ENCODE results near the gene ZSWIM6.
"Not testable (repeated sequence)": the region's sequence is repeated elsewhere in the genome, so short reads cannot be mapped to it uniquely, and the experiment has no call there.

ZSWIM6 gene

GRCh38 chr5:61366497-61367240 lies 34.6 kb downstream of the ZSWIM6 start:
- no peak for DNase-seq

DNA sequence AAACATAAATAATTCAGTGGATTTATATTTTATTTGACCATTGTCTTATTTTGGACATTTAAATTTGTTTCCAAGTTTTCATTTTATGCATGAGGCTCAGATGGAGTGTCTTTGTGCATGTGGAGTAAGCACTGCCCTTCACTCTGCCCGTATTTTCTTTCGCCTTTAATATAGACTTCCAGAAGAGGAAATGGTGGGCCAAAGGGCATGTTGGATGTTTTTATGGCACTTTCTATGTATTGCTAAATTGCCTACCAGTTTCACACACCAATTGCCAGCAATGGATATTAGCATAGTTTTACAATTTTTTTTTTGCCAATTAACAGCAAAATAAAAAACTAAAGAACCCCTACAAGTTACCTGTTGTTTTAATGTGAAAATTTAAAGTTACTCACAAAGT lies 38.4 kb downstream of the ZSWIM6 start:
- DNase-seq, result no peak

- no peak for DNase-seq
Measured at GRCh38 chr5:61371474-61371873, 39.4 kb downstream of the ZSWIM6 start.

- no peak for DNase-seq
Measured at GRCh38 chr5:61379677-61380076, 47.6 kb downstream of the ZSWIM6 start.

DNA sequence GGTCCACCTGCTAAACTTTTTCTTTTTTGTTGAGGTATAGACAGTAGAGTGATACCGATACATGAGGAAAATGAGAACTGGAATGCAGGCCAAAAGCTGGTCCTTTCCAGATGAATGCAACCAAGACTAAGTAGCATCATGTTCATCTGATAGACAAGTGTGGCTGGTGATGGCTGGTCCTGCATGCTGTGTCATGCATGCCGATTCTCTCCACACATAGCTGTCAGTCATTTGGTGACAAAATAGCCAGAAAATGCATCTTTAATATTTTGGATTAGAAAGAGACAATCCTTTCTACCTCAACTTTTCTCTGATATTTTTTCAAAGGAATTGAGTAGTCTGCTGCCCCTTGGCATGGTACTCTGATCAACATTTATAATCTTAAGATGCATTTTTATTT lies 49.9 kb downstream of the ZSWIM6 start:
- no peak for DNase-seq

DNA sequence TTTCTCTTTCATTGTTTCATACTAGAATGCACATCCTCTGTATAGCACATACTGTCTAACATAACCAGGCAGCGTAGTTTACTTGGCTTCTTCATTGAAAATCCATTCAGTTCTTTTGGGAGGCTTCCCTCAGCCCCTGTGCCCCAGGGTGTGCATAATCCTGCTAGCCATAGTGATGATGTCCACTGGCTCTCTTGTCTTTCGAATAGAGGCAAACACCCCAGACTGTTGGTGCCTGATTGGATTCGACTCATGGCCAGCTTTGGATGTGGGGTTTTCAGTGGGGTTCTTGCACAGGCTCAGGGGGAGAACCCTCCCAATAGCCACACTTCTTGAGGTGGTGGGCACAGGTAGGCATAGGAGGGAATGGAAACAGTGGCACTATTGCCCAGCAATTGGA lies 53.6 kb downstream of the ZSWIM6 start:
- DNase-seq, result no peak

GRCh38 chr5:61386045-61386800 lies 54.2 kb downstream of the ZSWIM6 start:
- no peak for DNase-seq

DNA sequence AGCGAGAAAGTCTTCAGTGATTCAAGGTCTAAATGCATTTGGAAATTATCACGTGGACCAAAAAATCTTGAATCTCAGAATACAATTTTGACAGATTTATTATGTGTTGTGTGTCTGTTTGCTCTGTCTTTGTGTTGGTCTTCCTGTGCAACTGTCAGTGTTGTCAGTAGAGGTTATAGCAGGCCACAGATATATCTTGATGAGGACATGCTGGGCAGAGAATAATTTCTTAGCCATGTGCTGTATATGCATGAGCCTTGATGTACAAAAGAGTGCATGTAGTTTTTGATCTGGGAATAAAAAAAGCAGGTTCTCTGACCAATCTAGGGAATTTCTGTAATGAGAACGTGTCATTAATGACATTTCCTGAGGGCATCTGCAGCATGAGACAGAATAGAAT lies 57.6 kb downstream of the ZSWIM6 start:
- no peak for DNase-seq

DNA sequence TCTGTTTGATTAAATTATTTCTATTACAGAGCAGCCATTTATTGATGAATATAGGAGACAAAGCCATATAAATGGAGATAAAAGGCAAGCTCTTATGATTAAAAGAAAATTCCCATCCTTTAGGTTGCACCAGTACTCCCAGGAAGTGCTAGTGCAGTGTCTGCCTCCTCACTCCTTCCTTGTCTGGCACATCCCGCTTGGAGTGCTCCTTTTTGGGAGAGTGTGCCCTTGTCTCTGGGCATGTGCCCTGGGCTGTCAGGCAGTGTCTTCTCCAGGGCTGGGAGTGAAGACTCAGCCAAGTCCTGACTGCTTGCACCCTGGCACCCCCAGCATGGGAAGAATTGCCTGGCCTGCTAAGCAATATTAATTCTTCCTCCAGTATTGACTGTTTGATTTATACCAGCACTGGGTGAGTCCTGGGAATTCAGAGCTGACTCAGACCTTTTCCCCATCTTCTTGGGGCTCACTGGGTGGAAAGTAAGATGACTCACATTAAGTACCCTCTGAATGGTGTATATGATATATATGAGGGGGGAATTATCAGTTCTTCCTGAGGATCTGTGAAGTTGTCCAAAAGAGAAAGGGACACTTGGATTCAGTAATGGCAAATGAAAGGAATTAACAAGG lies 62.1 kb downstream of the ZSWIM6 start:
- no peak for DNase-seq

DNA sequence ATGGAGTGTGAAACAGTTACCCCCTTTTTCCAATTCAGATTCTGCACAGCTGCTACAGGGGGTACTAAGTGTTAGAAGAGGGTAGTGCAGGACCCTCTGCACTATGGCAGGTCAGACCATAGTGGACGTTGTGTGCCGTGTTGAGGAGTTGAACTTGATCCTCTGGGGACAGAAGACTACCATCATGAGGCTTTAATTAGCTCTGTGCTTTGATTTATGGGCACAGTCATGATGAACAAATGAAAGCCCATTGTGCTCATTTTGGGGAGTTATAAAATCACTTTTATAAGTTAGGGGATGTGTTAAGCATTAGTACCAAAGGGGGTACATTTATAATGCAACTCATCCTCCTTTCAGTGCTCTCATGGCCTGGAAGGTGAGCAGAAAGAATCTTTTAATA lies 62.7 kb downstream of the ZSWIM6 start:
- DNase-seq, result no peak

- DNase-seq, result no peak
Measured at GRCh38 chr5:61397238-61397637, 65.2 kb downstream of the ZSWIM6 start.

- DNase-seq, result no peak
Measured at GRCh38 chr5:61397937-61398336, 65.9 kb downstream of the ZSWIM6 start.

DNA sequence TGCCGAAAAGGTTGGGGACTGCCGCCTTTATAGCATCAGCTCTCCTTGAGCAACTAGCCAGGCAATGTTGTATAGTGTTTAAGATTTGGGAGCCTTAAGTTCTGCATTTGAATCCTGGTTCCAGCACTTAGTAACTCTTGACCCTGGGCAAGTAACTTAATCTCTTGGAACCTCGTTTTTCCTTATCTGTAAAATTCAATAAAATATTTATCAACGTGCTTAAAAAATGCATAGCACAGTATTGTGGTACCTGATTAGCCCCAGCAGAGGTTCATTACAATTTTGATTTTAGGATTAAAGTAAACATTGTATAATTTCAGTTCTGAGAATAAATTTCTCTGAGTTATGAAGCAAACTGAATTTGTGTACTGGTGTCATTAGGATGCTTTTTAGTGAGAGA lies 66.4 kb downstream of the ZSWIM6 start:
- no peak for DNase-seq

GRCh38 chr5:61399679-61400078 lies 67.6 kb downstream of the ZSWIM6 start:
- no peak for DNase-seq

DNA sequence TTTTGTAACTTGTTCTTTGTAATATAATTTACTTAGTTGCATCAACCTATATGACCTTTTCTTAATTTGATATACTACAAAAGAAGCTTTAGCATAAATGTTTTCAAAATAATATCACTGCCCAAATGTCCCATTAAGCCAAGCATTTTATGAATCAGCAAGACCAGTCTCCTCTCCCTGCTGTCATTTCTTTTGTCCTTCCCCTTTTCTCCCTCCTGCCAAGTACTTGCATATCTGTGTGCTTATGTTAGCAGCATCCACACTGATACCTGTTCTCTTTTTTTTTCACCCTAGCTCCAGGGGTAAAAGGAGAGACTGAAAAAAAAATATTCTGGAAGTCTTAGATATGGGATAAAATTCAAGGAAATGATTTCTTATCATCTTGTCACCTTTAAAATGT lies 69.7 kb downstream of the ZSWIM6 start:
- DNase-seq, result no peak

- DNase-seq, result no peak
Measured at GRCh38 chr5:61402244-61402823, 70.3 kb downstream of the ZSWIM6 start.

- no peak for DNase-seq
Measured at GRCh38 chr5:61402970-61403900, 71.2 kb downstream of the ZSWIM6 start.

GRCh38 chr5:61405511-61406295 lies 73.6 kb downstream of the ZSWIM6 start:
- DNase-seq, result no peak

GRCh38 chr5:61406497-61406896 lies 74.4 kb downstream of the ZSWIM6 start:
- not testable (repeated sequence) for DNase-seq

DNA sequence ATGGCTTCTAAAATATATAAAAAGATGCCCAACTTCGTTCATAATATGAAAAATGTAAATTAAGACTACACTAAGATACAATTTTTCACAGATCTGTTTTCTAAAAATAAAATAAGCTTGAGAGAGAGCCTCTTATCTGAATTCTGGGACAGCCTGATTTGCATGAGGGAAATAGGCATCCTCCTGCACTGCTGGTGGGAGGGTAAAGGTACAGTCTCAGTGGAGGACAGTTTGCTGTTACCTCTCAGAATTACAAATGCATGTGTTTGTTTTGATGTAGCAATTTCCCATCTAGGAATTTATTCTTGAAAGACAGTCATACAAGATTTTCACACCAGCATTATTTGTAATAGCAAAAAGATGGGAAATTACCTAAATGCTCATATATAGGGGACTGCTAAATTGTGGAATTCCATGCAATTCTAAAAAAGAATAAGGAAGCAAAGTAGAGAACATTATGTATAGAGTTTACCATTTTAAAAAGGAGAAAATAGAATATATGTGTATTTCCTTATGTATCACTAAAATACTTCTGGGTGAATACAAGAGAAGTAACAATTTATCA lies 75.7 kb downstream of the ZSWIM6 start:
- DNase-seq, result no peak

- peak; percentile 85 to 95 (median 88) for DNase-seq
Measured at GRCh38 chr5:61408476-61409168, 76.6 kb downstream of the ZSWIM6 start.

Measured in activated naive CD4-positive, alpha-beta T cell (primary cell).